GM12878 (cell line): ENCODE data around the gene RGS6. TPM values are rescaled to one million over a fixed set of nuclear protein-coding genes. Genes with fewer than 3 reads are reported as not detected.

Source experiments
- ATAC-seq: fragments of 200-7000 bp; cut with Tn5 transposase; 3 replicates; pipeline ENCODE4 v1.9.1; 2020; ENCODE audit warnings: mild to moderate bottlenecking, moderate library complexity
- BruUV-seq: library from RNA; stranded (reverse); fragments of 400-500 nt; replicated peaks from 2 replicates; lab custom pipeline; 2021; lab: Mats Ljungman, UMichigan
- CTCF ChIA-PET: fragments of 300-600 bp; sonication (Branson Sonifier 250); formaldehyde crosslinking; extraction: SDS; loops from one replicate; lab custom pipeline; 2021; ENCODE audit warnings: inconsistent platforms; lab: Yijun Ruan, JAX
- POLR2A ChIA-PET: fragments of 350-600 bp; formaldehyde crosslinking; extraction: SDS; loops from one replicate; lab custom pipeline; 2021; ENCODE audit warnings: inconsistent platforms; lab: Charles Lee
- RAD21 ChIA-PET: fragments of 300-600 bp; sonication (Branson Sonifier 250); formaldehyde crosslinking; loops from one replicate; lab custom pipeline; 2023; ENCODE audit warnings: antibody characterized with exemption; ENCODE audit not compliant: unreplicated experiment; lab: Charles Lee
- SMC1A ChIA-PET: fragments of 300-600 bp; sonication (Branson Sonifier 250); formaldehyde crosslinking; loops from one replicate; lab custom pipeline; 2023; ENCODE audit not compliant: unreplicated experiment, uncharacterized antibody; lab: Charles Lee
- DNase-seq: peaks from one replicate; pipeline ENCODE4 v3.0.0-alpha.2; 2011; ENCODE audit warnings: low read depth, low spot score
- FAIRE-seq: peaks from 3 replicates; lab custom pipeline; 2011; peaks lifted over from hg19 to GRCh38; lab: Jason Lieb, UNC
- H2AFZ ChIP-seq: 2 replicates; pipeline ENCODE4 v1.6.0; 2011; ENCODE audit warnings: low read depth, low read length, control low read depth; ENCODE audit not compliant: control insufficient read depth
- H3K27ac ChIP-seq: 2 replicates; pipeline ENCODE4 v1.5.1; 2011; ENCODE audit warnings: control low read depth; ENCODE audit not compliant: control insufficient read depth, insufficient read depth
- H3K27me3 ChIP-seq, 2 experiments: replicated peaks in 1 of 2; 2 replicates each; pipeline versions ENCODE4 v1.6.0 to v1.6.1; 2011; ENCODE audit warnings: low read length in 1 of 2; ENCODE audit not compliant: control insufficient read depth in 2 of 2, insufficient read depth in 2 of 2
- H3K36me3 ChIP-seq, 2 experiments: 2 replicates each; pipeline ENCODE4 v1.5.1; 2011; ENCODE audit warnings: low read length in 1 of 2; ENCODE audit not compliant: control insufficient read depth in 2 of 2, insufficient read depth in 2 of 2
- H3K4me1 ChIP-seq: 2 replicates; pipeline ENCODE4 v1.6.1; 2011; ENCODE audit warnings: mild to moderate bottlenecking, low read length, moderate library complexity, mixed read lengths; ENCODE audit not compliant: control insufficient read depth, insufficient read depth
- H3K4me2 ChIP-seq: 2 replicates; pipeline ENCODE4 v1.6.0; 2011; ENCODE audit warnings: control low read depth; ENCODE audit not compliant: control insufficient read depth, insufficient read depth
- H3K4me3 ChIP-seq: fragments of 200-600 bp; sonication (generic); 2 replicates; pipeline ENCODE4 v1.5.1; 2016
- H3K79me2 ChIP-seq: 2 replicates; pipeline ENCODE4 v1.6.0; 2011; ENCODE audit warnings: low read length; ENCODE audit not compliant: control insufficient read depth, insufficient read depth
- H3K9ac ChIP-seq: 2 replicates; pipeline ENCODE4 v1.8.0; 2011; ENCODE audit warnings: low read length, control low read depth, mixed read lengths; ENCODE audit not compliant: control insufficient read depth, insufficient read depth
- H3K9me3 ChIP-seq: replicated peaks from 3 replicates; pipeline ENCODE4 v1.5.1; 2011; ENCODE audit warnings: mild to moderate bottlenecking, low read length; ENCODE audit not compliant: control insufficient read depth, insufficient read depth
- H4K20me1 ChIP-seq: 2 replicates; pipeline ENCODE4 v1.6.0; 2011; ENCODE audit not compliant: control insufficient read depth, insufficient read depth
- ATF7 ChIP-seq: fragments of 450-650 bp; IDR thresholded peaks from 2 replicates; pipeline ENCODE4 v1.6.1; 2016; ENCODE audit warnings: low read depth, mild to moderate bottlenecking
- BACH1 ChIP-seq: fragments of 450-650 bp; IDR thresholded peaks from 2 replicates; pipeline ENCODE4 v1.6.1; 2017; ENCODE audit warnings: mild to moderate bottlenecking, borderline replicate concordance
- ETV6 ChIP-seq, 2 experiments: fragments of 450-650 bp in 1 of 2; IDR thresholded peaks in 1 of 2; conservative IDR thresholded peaks in 1 of 2; 2 replicates each; pipeline ENCODE4 v1.6.1; 2014; ENCODE audit warnings: antibody characterized with exemption in 1 of 2, borderline replicate concordance in 1 of 2, low read depth in 1 of 2, mild to moderate bottlenecking in 1 of 2, moderate library complexity in 1 of 2
- HCFC1 ChIP-seq: fragments of 150-350 bp; IDR thresholded peaks from 2 replicates; pipeline ENCODE4 v1.6.1; 2014; ENCODE audit warnings: low read length
- RUNX3 ChIP-seq: IDR thresholded peaks from 2 replicates; pipeline ENCODE4 v1.6.1; 2012; ENCODE audit warnings: low read length, inconsistent platforms
- SIX5 ChIP-seq: IDR thresholded peaks from 2 replicates; pipeline ENCODE4 v1.6.1; 2011; ENCODE audit warnings: mild to moderate bottlenecking, low read depth, low read length, moderate library complexity; ENCODE audit not compliant: severe bottlenecking
- SMAD1 ChIP-seq: fragments of 450-650 bp; IDR thresholded peaks from 2 replicates; pipeline ENCODE4 v1.6.1; 2018; ENCODE audit warnings: mild to moderate bottlenecking, low read depth; ENCODE audit not compliant: partially characterized antibody
- TBL1XR1 ChIP-seq: IDR thresholded peaks from 2 replicates; pipeline ENCODE4 v1.6.1; 2012; ENCODE audit warnings: low read depth, low read length, improper control_type of control experiment
- WRNIP1 ChIP-seq: IDR thresholded peaks from 2 replicates; pipeline ENCODE4 v1.6.1; 2011; ENCODE audit warnings: low read depth, low read length, improper control_type of control experiment, borderline replicate concordance
- YY1 ChIP-seq: IDR thresholded peaks from 2 replicates; pipeline ENCODE4 v1.6.1; 2011; ENCODE audit warnings: low read depth, mild to moderate bottlenecking, low read length
- ZNF207 ChIP-seq: fragments of 450-650 bp; IDR thresholded peaks from 2 replicates; pipeline ENCODE4 v1.6.1; 2014; ENCODE audit warnings: antibody characterized with exemption, mild to moderate bottlenecking, borderline replicate concordance
- WGBS: methylation state at CpG from one replicate; pipeline ENCODE4 v1.1.6; 2016; ENCODE audit warnings: low lambda C conversion rate; ENCODE audit not compliant: insufficient replicate concordance, insufficient coverage; ENCODE audit errors: missing lambda C conversion rate; 5-methylcytosine and 5-hydroxymethylcytosine counted together
- in situ Hi-C: fragments of 300-500 bp; cut with MboI; formaldehyde crosslinking; loops from 9 replicates; pipeline ENCODE4 v1.14.3; 2018; ENCODE audit warnings: mixed read lengths
- intact Hi-C: fragments of 100-400 bp; cut with micrococcal nuclease; formaldehyde crosslinking; loops from one replicate; pipeline ENCODE4 v1.14.2; 2022; ENCODE audit not compliant: unreplicated experiment
- polyA plus RNA-seq, 11 experiments: library from polyadenylated mRNA; depleted of rRNA in 4 of 11; unstranded in 6 of 11; stranded (reverse) in 5 of 11; fragments of >200 nt; fragmentation: Nextera tagmentation in 4 of 11; fragmentation: Illumina TruSeq in 1 of 11; extraction: Ambion mirVana in 4 of 11; extraction: Trizol in 1 of 11; gene quantifications; 1 replicate in 1 of 11; 2 replicates in 10 of 11; pipeline versions ENCODE4 v1.2.1 to v1.2.3, GENCODE V29; 2011 to 2016; ENCODE audit warnings: inconsistent platforms in 2 of 11, missing spikeins in 2 of 11, low read depth in 1 of 11
- total RNA-seq, 4 experiments: library from RNA; depleted of rRNA in 3 of 4; stranded (reverse); fragments of >200 nt in 3 of 4; fragmentation: Illumina TruSeq in 1 of 4; extraction: Trizol in 1 of 4; gene quantifications; 2 replicates each; pipeline versions ENCODE4 v1.2.1 to v1.2.3, GENCODE V29; 2013 to 2021
- TF ChIP-seq, protein P1 (sequence below): fragments of 450-650 bp; IDR thresholded peaks from 2 replicates; pipeline ENCODE4 v1.6.1; 2018; ENCODE audit warnings: mild to moderate bottlenecking, low read depth, moderate library complexity; ENCODE audit not compliant: partially characterized antibody
- TF ChIP-seq, protein P2 (sequence below): fragments of 450-650 bp; IDR thresholded peaks from 2 replicates; pipeline ENCODE4 v1.6.1; 2017; ENCODE audit warnings: mild to moderate bottlenecking, moderate library complexity
- TF ChIP-seq, protein P3 (sequence below): IDR thresholded peaks from 2 replicates; pipeline ENCODE4 v1.6.1; 2012; ENCODE audit warnings: low read length, inconsistent platforms
- TF ChIP-seq, protein P4 (sequence below): IDR thresholded peaks from 2 replicates; pipeline ENCODE4 v1.6.1; 2011; ENCODE audit warnings: mild to moderate bottlenecking, low read depth, low read length, moderate library complexity; ENCODE audit not compliant: insufficient replicate concordance

Gene RGS6
- total and polyA plus RNA-seq, 10 of the 15 experiments (the other 5 are each of a cell fraction or from before 2014, with no cell fraction given), result 3.9 to 18.1 (median 12.4) TPM

DNA sequence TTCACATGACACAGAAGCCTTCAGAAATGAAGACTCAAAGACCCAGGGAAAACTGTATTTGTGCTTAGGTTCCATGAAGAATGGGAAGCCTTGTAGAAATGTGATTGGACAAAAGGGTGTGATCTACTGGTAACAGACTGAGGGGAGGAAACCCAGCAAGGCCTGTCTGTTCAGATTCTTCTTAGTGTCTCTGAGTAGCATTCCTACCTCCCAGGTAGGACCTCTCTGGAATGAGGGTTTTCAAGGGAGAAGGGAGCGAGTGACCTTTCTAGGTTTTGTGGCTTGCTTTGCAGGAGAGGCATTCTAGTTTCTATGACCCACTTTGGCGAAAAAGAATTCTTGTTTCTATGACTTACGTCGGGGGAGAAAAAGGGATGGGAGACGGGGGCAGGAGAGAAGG lies 560.0 kb downstream of the RGS6 start:
- CTCF ChIA-PET, result no interaction called here
- intact Hi-C loops, result no loop called here
- TF ChIP-seq SIX5, result no peak
- TF ChIP-seq WRNIP1, result no peak
- no peak for TF ChIP-seq ATF7
- TF ChIP-seq, protein P1, sequence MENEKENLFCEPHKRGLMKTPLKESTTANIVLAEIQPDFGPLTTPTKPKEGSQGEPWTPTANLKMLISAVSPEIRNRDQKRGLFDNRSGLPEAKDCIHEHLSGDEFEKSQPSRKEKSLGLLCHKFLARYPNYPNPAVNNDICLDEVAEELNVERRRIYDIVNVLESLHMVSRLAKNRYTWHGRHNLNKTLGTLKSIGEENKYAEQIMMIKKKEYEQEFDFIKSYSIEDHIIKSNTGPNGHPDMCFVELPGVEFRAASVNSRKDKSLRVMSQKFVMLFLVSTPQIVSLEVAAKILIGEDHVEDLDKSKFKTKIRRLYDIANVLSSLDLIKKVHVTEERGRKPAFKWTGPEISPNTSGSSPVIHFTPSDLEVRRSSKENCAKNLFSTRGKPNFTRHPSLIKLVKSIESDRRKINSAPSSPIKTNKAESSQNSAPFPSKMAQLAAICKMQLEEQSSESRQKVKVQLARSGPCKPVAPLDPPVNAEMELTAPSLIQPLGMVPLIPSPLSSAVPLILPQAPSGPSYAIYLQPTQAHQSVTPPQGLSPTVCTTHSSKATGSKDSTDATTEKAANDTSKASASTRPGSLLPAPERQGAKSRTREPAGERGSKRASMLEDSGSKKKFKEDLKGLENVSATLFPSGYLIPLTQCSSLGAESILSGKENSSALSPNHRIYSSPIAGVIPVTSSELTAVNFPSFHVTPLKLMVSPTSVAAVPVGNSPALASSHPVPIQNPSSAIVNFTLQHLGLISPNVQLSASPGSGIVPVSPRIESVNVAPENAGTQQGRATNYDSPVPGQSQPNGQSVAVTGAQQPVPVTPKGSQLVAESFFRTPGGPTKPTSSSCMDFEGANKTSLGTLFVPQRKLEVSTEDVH, result no peak
- no peak for TF ChIP-seq ETV6 (conservative IDR thresholded peaks at IDR 0.05 in 1 of 2, IDR thresholded peaks at IDR 0.05 in 1 of 2; ENCODE audit: borderline replicate concordance in 1 of 2, low read depth in 1 of 2)
- no peak for TF ChIP-seq HCFC1
- no peak for TF ChIP-seq ZNF207
- no peak for TF ChIP-seq BACH1
- TF ChIP-seq, protein P2, sequence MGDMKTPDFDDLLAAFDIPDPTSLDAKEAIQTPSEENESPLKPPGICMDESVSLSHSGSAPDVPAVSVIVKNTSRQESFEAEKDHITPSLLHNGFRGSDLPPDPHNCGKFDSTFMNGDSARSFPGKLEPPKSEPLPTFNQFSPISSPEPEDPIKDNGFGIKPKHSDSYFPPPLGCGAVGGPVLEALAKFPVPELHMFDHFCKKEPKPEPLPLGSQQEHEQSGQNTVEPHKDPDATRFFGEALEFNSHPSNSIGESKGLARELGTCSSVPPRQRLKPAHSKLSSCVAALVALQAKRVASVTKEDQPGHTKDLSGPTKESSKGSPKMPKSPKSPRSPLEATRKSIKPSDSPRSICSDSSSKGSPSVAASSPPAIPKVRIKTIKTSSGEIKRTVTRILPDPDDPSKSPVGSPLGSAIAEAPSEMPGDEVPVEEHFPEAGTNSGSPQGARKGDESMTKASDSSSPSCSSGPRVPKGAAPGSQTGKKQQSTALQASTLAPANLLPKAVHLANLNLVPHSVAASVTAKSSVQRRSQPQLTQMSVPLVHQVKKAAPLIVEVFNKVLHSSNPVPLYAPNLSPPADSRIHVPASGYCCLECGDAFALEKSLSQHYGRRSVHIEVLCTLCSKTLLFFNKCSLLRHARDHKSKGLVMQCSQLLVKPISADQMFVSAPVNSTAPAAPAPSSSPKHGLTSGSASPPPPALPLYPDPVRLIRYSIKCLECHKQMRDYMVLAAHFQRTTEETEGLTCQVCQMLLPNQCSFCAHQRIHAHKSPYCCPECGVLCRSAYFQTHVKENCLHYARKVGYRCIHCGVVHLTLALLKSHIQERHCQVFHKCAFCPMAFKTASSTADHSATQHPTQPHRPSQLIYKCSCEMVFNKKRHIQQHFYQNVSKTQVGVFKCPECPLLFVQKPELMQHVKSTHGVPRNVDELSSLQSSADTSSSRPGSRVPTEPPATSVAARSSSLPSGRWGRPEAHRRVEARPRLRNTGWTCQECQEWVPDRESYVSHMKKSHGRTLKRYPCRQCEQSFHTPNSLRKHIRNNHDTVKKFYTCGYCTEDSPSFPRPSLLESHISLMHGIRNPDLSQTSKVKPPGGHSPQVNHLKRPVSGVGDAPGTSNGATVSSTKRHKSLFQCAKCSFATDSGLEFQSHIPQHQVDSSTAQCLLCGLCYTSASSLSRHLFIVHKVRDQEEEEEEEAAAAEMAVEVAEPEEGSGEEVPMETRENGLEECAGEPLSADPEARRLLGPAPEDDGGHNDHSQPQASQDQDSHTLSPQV, result no peak
- no peak for TF ChIP-seq YY1
- TF ChIP-seq, protein P3, sequence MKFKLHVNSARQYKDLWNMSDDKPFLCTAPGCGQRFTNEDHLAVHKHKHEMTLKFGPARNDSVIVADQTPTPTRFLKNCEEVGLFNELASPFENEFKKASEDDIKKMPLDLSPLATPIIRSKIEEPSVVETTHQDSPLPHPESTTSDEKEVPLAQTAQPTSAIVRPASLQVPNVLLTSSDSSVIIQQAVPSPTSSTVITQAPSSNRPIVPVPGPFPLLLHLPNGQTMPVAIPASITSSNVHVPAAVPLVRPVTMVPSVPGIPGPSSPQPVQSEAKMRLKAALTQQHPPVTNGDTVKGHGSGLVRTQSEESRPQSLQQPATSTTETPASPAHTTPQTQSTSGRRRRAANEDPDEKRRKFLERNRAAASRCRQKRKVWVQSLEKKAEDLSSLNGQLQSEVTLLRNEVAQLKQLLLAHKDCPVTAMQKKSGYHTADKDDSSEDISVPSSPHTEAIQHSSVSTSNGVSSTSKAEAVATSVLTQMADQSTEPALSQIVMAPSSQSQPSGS, result no peak
- TF ChIP-seq RUNX3, result no peak
- TF ChIP-seq TBL1XR1, result no peak
- TF ChIP-seq, protein P4, sequence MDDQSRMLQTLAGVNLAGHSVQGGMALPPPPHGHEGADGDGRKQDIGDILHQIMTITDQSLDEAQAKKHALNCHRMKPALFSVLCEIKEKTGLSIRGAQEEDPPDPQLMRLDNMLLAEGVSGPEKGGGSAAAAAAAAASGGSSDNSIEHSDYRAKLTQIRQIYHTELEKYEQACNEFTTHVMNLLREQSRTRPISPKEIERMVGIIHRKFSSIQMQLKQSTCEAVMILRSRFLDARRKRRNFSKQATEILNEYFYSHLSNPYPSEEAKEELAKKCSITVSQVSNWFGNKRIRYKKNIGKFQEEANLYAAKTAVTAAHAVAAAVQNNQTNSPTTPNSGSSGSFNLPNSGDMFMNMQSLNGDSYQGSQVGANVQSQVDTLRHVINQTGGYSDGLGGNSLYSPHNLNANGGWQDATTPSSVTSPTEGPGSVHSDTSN, result no peak
- TF ChIP-seq SMAD1, result no peak
- TF ChIP-seq, all 136 proteins: peak for 0
- ChIA-PET SMC1A (interaction anchor here (1.0 kb wide), 1 partner anchor 21 kb away, joined by 3 read pairs; no protein-coding TSS in a partner anchor), POLR2A (no interaction called here), RAD21 (no interaction called here)
- ATAC-seq (no peak), DNase-seq (no peak), FAIRE-seq (no peak)
- Histone ChIP-seq H3K36me3 (no peaks in the 10 kb centered on the region; a peak in 1 of 4 replicates), H2AFZ (no peak overlapping the region), H3K27ac (no peak overlapping the region), H3K4me1 (no peaks in the 10 kb centered on the region), H3K79me2 (no peaks in the 10 kb centered on the region), H3K9ac (no peak overlapping the region), H4K20me1 (no peaks in the 10 kb centered on the region), H3K9me3 (peaks cover 29% of the 10 kb centered on the region), H3K27me3 (no peaks in the 10 kb centered on the region), H3K4me3 (no peak overlapping the region), H3K4me2 (no peak overlapping the region)
- WGBS, result 85% methylated on average over 5 of the region's 5 CpGs
- in situ Hi-C loops, result no loop called here
- no TSS peak for BruUV-seq
